ENCODE results near the gene COL1A2.

COL1A2 gene

DNA sequence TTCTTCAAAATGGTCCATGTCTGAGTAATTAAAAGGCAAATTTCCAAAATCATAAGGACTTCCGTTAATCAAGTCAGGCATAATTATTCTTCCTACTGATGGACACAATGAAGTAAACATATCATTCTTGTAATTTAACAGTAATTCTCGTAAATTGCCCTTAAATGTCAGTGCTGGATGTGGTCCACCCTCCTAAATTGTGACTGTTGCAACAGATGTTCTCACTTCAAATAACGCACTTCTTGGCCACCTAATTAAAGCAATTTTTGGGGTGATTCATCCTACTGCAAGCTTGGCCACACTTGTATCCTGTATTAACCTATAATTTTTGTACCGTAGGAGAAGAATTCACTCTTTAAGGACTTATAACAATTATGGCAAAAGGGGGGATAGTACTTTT is 1.9 kb downstream of the COL1A2 start:
- TF ChIP-seq, protein P1, sequence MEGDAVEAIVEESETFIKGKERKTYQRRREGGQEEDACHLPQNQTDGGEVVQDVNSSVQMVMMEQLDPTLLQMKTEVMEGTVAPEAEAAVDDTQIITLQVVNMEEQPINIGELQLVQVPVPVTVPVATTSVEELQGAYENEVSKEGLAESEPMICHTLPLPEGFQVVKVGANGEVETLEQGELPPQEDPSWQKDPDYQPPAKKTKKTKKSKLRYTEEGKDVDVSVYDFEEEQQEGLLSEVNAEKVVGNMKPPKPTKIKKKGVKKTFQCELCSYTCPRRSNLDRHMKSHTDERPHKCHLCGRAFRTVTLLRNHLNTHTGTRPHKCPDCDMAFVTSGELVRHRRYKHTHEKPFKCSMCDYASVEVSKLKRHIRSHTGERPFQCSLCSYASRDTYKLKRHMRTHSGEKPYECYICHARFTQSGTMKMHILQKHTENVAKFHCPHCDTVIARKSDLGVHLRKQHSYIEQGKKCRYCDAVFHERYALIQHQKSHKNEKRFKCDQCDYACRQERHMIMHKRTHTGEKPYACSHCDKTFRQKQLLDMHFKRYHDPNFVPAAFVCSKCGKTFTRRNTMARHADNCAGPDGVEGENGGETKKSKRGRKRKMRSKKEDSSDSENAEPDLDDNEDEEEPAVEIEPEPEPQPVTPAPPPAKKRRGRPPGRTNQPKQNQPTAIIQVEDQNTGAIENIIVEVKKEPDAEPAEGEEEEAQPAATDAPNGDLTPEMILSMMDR (IDR thresholded peaks at IDR 0.05): no peak
- DNase-seq (ENCODE audit: low spot score): no peak
- Histone ChIP-seq H3K4me3 (peak overlapping the region; percentile 80), H3K27ac (peak overlapping the region; percentile 95 to 97)

DNA sequence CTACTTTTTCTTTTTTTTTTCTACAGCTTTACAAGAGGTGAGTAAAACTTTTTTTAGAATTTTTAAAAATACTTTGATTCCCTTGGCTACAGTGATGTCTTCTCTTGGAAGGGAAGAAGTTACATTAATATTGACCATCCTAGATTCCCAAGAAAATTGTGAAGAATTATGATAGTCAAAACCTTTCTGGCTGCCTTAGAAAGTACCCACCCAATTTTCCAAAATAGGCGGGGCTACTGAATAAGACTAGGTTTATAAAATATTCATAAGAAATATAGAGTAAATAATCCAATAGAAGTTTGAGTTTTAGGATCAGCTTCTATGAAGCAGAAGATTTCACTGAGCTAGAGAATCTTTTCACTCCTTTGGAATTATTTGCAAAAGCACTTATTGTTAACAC is 3.0 kb downstream of the COL1A2 start:
- H3K27ac ChIP-seq: peak overlapping the region in 1 of 2 donors; percentile 15
- TF ChIP-seq, protein P1 (IDR thresholded peaks at IDR 0.05): no peak
- DNase-seq (ENCODE audit: low spot score): no peak
- H3K4me3 ChIP-seq: peak overlapping the region; percentile 80

DNA sequence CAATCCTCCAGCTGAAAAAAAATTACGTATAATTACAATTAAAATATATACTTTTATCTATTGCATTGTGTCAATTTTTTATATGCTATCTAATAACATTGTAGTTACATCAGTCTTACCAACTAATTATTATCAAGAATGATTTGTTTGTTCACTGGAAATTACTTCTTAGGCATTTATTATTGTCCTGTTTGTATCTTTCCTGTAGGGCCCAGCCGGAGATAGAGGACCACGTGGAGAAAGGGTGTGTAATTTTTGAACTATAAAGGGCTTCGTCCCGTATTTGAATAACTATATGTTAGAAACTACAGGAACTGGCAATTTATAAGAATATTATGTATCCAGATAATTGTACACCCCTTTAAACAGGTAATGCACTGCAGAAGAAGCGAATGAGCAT is 4.1 kb downstream of the COL1A2 start:
- Histone ChIP-seq H3K27ac (no peak overlapping the region), H3K4me3 (peak overlapping the region; percentile 80)
- TF ChIP-seq, protein P1 (IDR thresholded peaks at IDR 0.05): no peak
- no peak for DNase-seq (ENCODE audit: low spot score)

DNA sequence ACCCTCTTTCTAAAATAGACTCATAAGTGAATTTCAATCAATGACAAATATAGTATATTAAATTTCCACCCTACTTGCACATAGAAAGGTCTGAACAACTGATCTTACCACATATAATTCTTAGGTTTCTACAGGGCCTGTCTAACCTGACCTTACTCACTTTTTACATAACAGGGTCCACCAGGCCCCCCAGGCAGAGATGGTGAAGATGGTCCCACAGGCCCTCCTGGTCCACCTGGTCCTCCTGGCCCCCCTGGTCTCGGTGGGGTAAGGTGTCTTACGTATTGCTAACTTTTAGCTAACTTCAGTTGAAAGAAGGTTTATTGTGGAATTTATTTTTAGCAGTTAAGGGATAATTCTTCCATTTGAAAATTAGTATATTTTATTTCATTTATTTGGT is 5.3 kb downstream of the COL1A2 start:
- TF ChIP-seq, protein P1 (IDR thresholded peaks at IDR 0.05): no peak
- no peak for DNase-seq (ENCODE audit: low spot score)
- H3K27ac ChIP-seq: peak overlapping the region; percentile 14 to 40
- peak overlapping the region; percentile 80 for H3K4me3 ChIP-seq

DNA sequence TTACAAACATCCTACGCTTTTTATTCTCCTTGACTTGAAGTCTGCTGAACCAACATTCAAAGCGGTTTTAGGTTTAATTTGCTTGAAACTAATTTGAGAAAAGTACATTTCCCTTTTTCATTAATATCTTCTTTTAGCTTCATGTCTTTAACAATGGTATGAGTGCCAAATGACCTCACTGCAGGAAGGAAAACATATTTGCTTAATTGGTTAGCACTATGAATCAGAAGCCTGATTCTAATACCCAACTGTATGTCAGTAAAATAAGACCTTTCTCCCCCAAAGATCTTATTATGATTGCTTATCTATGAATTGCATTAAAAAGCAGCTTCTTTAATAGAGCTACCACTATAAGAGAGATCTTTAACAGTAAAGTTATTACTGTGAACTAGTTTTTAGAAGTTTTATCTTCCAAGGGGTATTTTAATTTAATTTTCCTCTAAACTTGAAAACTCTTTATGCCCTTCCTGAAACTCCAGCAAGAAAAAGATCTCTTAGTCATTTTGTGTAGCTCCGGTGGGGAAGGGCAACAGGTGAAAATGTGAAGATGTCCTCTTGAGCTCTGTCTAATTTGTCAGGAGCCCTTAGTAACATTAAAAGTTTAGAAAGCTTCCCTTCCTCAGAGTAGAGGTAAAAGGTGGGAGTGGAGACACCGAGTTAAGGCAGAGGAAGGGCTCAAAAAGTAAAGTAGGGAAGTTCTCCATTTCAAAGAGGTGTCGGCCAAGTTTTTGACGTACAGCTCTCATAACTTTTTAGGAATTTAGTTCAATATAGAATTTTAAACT is 6.1 kb downstream of the COL1A2 start:
- TF ChIP-seq, protein P1 (IDR thresholded peaks at IDR 0.05): no peak
- Histone ChIP-seq H3K27ac (peak overlapping the region; percentile 2 to 40), H3K4me3 (peak overlapping the region; percentile 80)
- DNase-seq (ENCODE audit: low spot score): no peak

DNA sequence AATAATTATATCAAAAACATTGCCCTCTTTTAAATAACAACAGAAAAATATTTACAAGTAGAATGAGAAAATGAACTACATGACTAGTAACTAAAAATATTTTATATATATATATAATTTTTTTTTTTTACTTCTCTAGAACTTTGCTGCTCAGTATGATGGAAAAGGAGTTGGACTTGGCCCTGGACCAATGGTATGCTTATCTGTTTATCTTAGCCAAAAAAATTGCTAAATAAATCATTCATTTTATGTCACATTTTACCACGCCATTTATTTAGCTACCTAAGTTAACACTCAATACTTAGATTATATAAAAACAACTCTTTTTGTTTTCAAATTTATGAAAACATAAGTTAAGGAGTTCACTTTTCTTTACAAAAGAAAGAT is 6.7 kb downstream of the COL1A2 start:
- TF ChIP-seq, protein P1 (IDR thresholded peaks at IDR 0.05): no peak
- DNase-seq (ENCODE audit: low spot score): no peak
- no peak overlapping the region for H3K4me3 ChIP-seq
- H3K27ac ChIP-seq: peak overlapping the region in 1 of 2 donors; percentile 2

DNA sequence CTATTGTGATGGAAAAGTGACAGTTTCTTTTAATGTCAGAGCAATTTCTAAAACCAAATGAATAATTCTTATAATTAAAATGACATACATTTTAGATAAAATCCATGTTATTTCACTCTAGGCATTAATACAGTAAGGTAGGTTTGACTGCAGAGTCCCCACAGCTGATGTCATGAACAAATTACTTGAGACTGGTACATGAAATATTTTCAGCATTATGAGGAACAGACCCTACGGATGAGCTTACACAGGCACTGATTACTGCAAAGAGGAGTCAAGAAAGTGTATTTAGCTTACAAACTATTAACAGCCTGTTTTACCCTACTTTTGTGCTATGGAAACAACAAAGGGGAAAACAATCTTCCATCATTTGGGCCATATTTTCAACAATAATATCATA is 8.9 kb downstream of the COL1A2 start:
- peak overlapping the region in 1 of 2 donors; percentile 28 for H3K27ac ChIP-seq
- TF ChIP-seq, protein P1 (IDR thresholded peaks at IDR 0.05): no peak
- no peak overlapping the region for H3K4me3 ChIP-seq
- no peak for DNase-seq (ENCODE audit: low spot score)
